Activated CD8-positive, alpha-beta T cell treated with anti-CD3 and anti-CD28 coated beads for 36 hours (primary cell): ENCODE data around the gene KCNA10. TPM values are rescaled to one million over a fixed set of nuclear protein-coding genes. Genes with fewer than 3 reads are reported as not detected.

Experiments
- ATAC-seq: fragments of 200-7000 bp; cut with Tn5 transposase; one replicate; pipeline ENCODE4 v1.10.0; 2021; ENCODE audit warnings: mild to moderate bottlenecking, moderate library complexity
- CTCF ChIA-PET: fragments of 350-600 bp; sonication (Branson Sonifier 250); formaldehyde crosslinking; loops from one replicate; lab custom pipeline; 2021; ENCODE audit warnings: antibody characterized with exemption; lab: Charles Lee
- POLR2A ChIA-PET: fragments of 350-600 bp; sonication (Branson Sonifier 250); formaldehyde crosslinking; loops from one replicate; lab custom pipeline; 2021; ENCODE audit warnings: antibody characterized with exemption; lab: Charles Lee
- DNase-seq: peaks from one replicate; pipeline ENCODE4 v3.0.0-alpha.2; 2020
- H3K27ac Mint-ChIP-seq: one replicate; pipeline ENCODE4 v1.8.0; 2021; ENCODE audit warnings: mild to moderate bottlenecking, mixed read lengths
- H3K27me3 Mint-ChIP-seq: one replicate; pipeline ENCODE4 v1.8.0; 2021; ENCODE audit warnings: mixed read lengths
- H3K36me3 Mint-ChIP-seq: one replicate; pipeline ENCODE4 v1.8.0; 2021; ENCODE audit warnings: low read depth, mixed read lengths
- H3K4me1 Mint-ChIP-seq: one replicate; pipeline ENCODE4 v1.8.0; 2021; ENCODE audit warnings: low read depth, mixed read lengths
- H3K4me3 Mint-ChIP-seq: one replicate; pipeline ENCODE4 v1.8.0; 2021; ENCODE audit warnings: mild to moderate bottlenecking, moderate library complexity, mixed read lengths
- H3K9me3 Mint-ChIP-seq: one replicate; pipeline ENCODE4 v1.8.0; 2021; ENCODE audit warnings: mixed read lengths
- intact Hi-C: fragments of 100-400 bp; cut with micrococcal nuclease; formaldehyde crosslinking; loops from one replicate; pipeline ENCODE4 v1.10.0; 2022
- total RNA-seq, 2 experiments: library from RNA; stranded (reverse); gene quantifications; one replicate each; pipeline ENCODE4 v1.2.3, GENCODE V29; 2021
- TF ChIP-seq, protein P1 (sequence below): fragments of 200-600 bp; IDR thresholded peaks from one replicate; pipeline ENCODE4 v1.8.0; 2022; ENCODE audit warnings: antibody characterized with exemption, mild to moderate bottlenecking

KCNA10 gene
- total RNA-seq, 2 experiments from 2014 or later, result not detected

DNA sequence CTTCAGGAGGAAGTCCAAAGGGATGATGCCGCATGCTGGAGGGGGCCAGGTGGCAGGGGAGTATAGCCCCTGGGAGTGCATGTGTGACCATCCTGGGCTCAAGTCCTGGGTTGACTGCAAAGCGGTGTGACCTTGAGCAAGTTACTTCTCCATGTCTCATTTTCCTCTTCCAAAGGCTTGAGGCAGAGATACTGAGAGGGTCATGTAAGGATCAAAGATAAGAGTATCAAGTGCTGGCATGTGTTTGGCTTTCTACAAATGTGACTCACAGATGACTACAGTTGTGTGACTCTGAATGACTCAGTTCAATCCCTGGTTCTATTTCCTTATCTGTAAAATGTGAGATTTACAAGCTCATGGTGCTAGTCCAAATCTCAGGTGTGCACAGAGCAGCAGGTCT is 41.9 kb downstream of the KCNA10 start:
- no peaks in the 10 kb centered on the region for H3K36me3 Mint-ChIP-seq
- DNase-seq, result no peak

DNA sequence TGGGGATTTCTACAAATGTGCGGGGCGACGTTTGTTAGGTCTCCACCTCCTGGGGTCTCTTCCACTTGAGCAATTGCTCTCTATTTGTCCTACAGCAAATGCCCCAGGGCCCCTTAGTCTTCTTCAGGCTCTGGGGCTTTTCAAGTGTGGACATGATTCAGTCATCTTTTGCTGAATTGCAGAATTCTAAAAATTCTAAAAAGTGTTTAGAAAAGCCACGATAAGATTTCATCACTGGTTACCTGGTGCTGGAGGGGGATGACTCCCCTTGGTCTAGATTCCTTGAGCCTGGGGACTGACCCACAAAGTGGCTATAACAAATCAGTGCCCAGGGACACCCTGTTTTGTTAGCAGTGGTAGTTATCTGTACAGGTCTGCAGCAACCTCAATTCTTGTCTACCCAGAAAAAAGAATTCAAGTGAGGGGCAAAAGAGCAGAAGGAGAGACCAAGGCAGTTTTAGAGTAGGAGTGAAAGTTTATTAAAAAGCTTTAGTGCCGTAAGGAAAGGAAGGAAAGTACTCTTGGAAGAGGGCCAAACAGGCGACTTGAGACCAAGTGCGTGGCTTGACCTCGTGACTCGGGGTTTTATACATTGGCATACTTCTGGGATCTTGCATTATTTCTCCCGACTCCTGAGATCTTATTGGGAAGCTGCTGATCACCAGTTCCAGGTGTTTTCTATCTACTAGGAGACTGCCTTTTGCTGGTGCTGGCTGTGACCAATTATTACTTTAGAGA is 42.8 kb downstream of the KCNA10 start:
- DNase-seq (no peak), ATAC-seq (no peak)
- TF ChIP-seq, protein P1, sequence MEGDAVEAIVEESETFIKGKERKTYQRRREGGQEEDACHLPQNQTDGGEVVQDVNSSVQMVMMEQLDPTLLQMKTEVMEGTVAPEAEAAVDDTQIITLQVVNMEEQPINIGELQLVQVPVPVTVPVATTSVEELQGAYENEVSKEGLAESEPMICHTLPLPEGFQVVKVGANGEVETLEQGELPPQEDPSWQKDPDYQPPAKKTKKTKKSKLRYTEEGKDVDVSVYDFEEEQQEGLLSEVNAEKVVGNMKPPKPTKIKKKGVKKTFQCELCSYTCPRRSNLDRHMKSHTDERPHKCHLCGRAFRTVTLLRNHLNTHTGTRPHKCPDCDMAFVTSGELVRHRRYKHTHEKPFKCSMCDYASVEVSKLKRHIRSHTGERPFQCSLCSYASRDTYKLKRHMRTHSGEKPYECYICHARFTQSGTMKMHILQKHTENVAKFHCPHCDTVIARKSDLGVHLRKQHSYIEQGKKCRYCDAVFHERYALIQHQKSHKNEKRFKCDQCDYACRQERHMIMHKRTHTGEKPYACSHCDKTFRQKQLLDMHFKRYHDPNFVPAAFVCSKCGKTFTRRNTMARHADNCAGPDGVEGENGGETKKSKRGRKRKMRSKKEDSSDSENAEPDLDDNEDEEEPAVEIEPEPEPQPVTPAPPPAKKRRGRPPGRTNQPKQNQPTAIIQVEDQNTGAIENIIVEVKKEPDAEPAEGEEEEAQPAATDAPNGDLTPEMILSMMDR, result no peak
- H3K36me3 Mint-ChIP-seq, result no peaks in the 10 kb centered on the region
- no peak overlapping the region for H3K27ac Mint-ChIP-seq
- no peaks in the 10 kb centered on the region for H3K9me3 Mint-ChIP-seq
- ChIA-PET POLR2A (interaction anchor here (1.0 kb wide), 1 partner anchor 12 kb away, joined by 4 read pairs; no protein-coding TSS in a partner anchor), CTCF (no interaction called here)
- intact Hi-C loops, result no loop called here
- H3K4me3 Mint-ChIP-seq, result no peak overlapping the region
- H3K27me3 Mint-ChIP-seq, result peaks cover 2% of the 10 kb centered on the region
- H3K4me1 Mint-ChIP-seq, result no peaks in the 10 kb centered on the region

More for the DNA sequence above, 41.9 kb downstream of the KCNA10 start:
- Mint-ChIP-seq H3K27ac (no peak overlapping the region), H3K27me3 (peaks cover 4% of the 10 kb centered on the region), H3K4me1 (no peaks in the 10 kb centered on the region), H3K9me3 (no peaks in the 10 kb centered on the region), H3K4me3 (no peak overlapping the region)
- POLR2A ChIA-PET, result interaction anchor here (1.0 kb wide), 1 partner anchor 13 kb away, joined by 4 read pairs; no protein-coding TSS in a partner anchor
- TF ChIP-seq, protein P1, result no peak
- CTCF ChIA-PET, result interaction anchor here (1.9 to 3.0 kb wide), 3 partner anchors 17 to 281 kb away, joined by 4 to 24 read pairs (median 5); no protein-coding TSS in a partner anchor
- peak; percentile 73 for ATAC-seq
- intact Hi-C loops, result no loop called here

DNA sequence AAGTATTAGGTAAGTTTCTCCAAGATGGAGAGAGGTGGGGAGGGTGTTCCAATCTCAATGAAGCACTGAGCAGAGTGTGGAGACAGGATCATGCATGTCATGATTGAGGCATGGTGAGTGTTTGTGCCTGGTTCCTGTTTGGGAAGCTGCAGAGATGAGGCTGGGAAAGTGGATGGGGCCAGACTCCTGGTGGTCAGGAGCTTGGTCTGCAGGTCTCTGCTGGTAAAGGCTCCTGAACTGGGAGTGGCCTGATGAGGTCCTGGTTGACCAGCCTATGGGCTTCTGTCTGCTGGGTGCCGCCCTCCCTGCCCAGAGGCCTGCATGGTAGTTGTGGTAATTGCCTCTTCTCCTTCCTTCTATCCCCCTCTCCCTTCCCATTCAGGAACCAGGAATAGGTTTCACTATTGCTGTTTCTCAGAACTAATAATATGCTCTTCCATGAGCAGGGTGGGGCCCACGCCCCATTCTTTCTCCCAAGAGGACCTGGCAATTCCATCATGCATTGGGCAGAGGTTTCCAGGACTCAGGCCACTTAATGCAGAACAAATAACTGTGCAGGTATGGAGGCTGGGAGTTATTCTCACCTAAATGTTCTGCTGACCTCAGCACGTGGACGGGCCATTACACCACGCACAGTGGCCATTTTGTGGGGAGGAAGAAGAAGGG is 43.5 kb downstream of the KCNA10 start:
- Mint-ChIP-seq H3K36me3 (no peaks in the 10 kb centered on the region), H3K4me1 (no peaks in the 10 kb centered on the region), H3K27me3 (peaks cover 3% of the 10 kb centered on the region), H3K9me3 (no peaks in the 10 kb centered on the region), H3K27ac (no peak overlapping the region), H3K4me3 (no peak overlapping the region)
- DNase-seq (no peak), ATAC-seq (no peak)
- TF ChIP-seq, protein P1, result no peak
- POLR2A ChIA-PET, result no interaction called here
- intact Hi-C loops, result no loop called here
- CTCF ChIA-PET, result no interaction called here

DNA sequence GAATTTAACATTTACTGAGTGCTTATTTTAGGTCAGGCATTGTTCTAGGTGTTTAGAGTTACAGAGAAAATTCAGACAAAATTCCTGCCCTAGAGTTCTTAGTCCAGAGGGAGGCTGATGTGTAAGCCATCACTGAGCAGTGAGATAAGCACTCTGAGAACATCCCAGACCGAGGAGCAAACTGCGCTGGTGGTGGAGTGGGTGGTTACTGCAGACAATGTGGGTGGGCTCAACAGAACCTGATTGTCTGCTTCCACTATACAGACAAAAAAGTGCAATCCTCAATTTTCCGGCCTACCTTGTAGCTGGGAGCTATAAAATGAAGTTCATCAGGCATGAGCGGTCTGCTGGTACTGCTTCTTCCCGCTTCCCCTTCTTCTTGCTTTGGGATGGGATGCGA is 44.5 kb downstream of the KCNA10 start:
- DNase-seq (no peak), ATAC-seq (no peak)
- no peak overlapping the region for H3K4me3 Mint-ChIP-seq
- TF ChIP-seq, protein P1, result no peak
- no peak overlapping the region for H3K27ac Mint-ChIP-seq
- H3K36me3 Mint-ChIP-seq, result no peaks in the 10 kb centered on the region
- H3K27me3 Mint-ChIP-seq, result peaks cover 3% of the 10 kb centered on the region
- no peaks in the 10 kb centered on the region for H3K4me1 Mint-ChIP-seq
- intact Hi-C loops, result no loop called here
- H3K9me3 Mint-ChIP-seq, result no peaks in the 10 kb centered on the region
- CTCF ChIA-PET, result interaction anchor here (2.9 to 3.3 kb wide), 2 partner anchors 14 to 21 kb away, joined by 9 to 16 read pairs; no protein-coding TSS in a partner anchor
- POLR2A ChIA-PET, result no interaction called here

DNA sequence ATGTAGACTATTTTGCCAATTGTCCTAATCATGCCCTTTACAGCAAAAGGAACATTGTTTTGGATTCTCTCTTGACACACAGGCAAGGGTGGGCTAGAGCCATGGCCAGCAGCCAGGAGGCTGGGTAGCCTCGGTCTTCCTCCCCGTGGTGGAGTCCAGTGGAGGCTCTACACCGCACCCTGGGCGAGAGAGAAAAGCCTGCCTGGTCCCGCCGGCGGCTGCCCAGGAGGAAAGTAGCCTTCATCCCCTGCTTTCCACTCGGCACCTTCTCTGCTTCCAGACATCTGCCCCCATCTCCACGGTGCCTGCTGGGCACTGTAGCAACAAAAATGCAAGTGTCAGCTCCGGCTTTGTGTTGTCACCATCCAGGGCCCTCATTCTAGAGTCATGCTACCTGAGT is 46.4 kb downstream of the KCNA10 start:
- intact Hi-C loops, result no loop called here
- Mint-ChIP-seq H3K4me3 (no peak overlapping the region), H3K27ac (no peak overlapping the region), H3K9me3 (no peaks in the 10 kb centered on the region), H3K4me1 (no peaks in the 10 kb centered on the region), H3K27me3 (peaks cover 4% of the 10 kb centered on the region), H3K36me3 (no peaks in the 10 kb centered on the region)
- DNase-seq (no peak), ATAC-seq (no peak)
- TF ChIP-seq, protein P1, result no peak
- CTCF ChIA-PET, result interaction anchor here (2.9 to 3.3 kb wide), 2 partner anchors 12 to 23 kb away, joined by 9 to 16 read pairs; no protein-coding TSS in a partner anchor
- POLR2A ChIA-PET, result no interaction called here
